Stimulated activated naive CD4-positive, alpha-beta T cell treated with Interleukin-2 at 50 U/mL for 16 hours (primary cell): Measurements from ENCODE around the gene TIGD6.
A peak's percentile ranks its signal among the peaks of the same experiment; 100 is the strongest.

Experiments
- DNase-seq: peaks from one replicate; lab custom pipeline; 2025; lab: John Stamatoyannopoulos, UW

TIGD6 gene

DNA sequence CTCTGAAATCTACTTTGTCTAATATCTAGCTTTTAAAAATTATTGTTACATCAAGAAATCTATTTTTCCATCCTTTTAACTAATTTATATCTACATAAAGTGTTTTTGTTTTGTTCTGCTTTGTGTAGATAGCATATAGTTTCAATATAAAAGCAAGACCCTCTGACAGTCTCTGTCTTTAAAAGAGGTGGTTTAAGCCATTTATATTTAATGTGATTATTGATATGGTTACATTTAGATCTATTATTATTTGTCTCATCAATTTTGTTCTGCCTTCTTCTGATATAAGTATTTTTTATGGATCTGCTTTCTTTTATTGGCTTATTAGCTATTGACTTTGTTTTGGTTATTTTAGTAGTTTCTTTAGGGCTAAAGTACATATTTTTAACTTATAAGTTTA lies 16.1 kb upstream of the TIGD6 start:
- DNase-seq: no peak

GRCh38 chr5:150015415-150015814 lies 15.0 kb upstream of the TIGD6 start:
- DNase-seq: no peak

GRCh38 chr5:150014456-150014855 lies 14.0 kb upstream of the TIGD6 start:
- DNase-seq: no peak

DNA sequence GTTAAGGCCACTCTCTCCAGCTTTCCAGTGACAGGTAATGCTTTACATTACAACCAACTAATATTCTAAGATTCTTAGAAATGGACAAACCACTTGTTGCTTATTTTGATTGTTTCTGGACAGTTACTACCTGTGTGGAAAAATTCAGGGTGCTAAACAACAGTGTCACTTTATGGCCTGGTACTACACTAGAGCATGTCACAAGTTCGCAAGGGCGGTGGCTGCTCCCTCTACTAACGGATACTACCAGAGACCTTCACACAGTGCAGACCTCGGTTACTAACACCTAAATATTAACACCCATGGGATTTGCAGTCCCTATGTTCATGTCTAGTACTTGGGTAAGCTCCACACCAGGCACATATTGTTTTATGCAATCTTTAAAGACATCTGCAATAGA lies 13.5 kb upstream of the TIGD6 start:
- DNase-seq: no peak

DNA sequence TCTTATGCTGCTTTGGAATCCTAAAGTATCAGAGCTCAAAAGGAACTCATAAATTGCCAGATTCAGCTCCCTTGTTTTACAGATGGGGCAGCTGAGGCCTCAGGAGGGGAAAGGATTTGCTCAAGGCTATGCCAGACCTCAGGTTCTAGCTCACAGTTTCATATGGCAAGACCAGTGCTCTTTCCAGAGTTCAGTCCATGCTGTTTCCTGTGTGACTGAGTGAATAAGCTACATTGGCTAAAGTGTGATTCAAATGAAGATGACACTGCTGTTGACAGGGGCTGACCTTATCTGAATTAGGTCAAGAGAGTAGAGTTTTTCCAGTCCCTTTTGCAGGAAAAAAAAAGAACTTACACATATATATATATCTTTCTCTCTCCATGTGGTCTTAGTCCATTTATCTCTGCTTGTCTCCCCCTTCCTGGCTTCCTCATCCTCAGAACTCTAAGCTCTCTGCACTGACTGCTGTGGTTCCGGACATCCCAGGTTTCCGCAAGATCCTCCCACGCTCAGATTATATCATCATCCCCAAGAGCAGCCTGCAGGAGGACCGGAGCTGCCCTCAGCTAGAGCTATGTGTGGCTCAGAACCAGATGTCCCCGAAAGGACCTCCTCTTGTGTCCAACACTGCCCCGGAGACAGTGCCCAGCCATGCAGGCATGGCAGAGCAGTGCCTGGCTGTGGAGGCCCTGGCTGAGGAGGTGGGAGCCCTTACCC lies 9.4 kb upstream of the TIGD6 start:
- no peak for DNase-seq

GRCh38 chr5:150007050-150007449 lies 6.6 kb upstream of the TIGD6 start:
- DNase-seq: no peak

GRCh38 chr5:150006318-150006717 lies 5.9 kb upstream of the TIGD6 start:
- no peak for DNase-seq

- peak; percentile 53 for DNase-seq
Measured at GRCh38 chr5:150001660-150002486, 1.4 kb upstream of the TIGD6 start.

GRCh38 chr5:150000990-150001659 lies 671 bp upstream of the TIGD6 start:
- peak; percentile 32 for DNase-seq

DNA sequence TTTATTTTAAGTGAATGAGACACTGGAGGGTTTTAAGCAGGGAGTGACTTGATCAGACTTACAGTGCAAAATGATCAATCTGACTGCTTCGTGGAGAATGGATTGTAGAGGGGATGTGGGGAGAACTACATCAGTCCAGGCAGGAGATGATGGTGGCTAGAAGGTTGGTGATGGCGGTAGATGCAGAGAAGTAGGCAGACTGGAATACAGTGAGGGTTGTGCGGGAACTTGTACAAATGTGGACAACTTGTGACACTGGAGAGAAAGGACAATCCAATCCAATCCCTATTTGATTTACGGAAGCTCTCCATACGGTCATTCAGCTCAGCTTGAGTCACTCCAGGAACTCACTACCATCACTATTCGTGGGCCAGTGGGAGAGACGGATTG lies 593 bp downstream of the TIGD6 start:
- no peak for DNase-seq

GRCh38 chr5:149999359-149999758 lies 1.1 kb downstream of the TIGD6 start:
- no peak for DNase-seq

DNA sequence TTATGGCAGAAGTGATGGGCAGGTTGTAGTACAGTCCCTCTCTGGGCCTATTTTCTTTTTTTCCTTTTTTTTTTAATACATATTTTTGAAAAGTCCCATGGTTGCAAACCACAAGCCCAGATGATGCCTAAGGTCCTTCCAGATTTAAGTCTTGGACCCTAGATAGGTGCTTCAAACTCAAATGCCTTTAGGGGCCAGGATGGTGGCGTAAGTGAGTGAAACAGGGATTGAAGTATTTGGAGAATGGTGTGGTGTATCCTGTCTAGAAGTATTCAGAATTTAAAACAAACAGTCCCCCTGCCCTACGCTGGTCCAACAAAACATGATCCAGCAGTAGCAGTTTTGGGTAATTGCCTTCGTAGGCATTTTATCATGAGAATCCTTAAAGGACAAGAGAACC lies 2.2 kb downstream of the TIGD6 start:
- no peak for DNase-seq

DNA sequence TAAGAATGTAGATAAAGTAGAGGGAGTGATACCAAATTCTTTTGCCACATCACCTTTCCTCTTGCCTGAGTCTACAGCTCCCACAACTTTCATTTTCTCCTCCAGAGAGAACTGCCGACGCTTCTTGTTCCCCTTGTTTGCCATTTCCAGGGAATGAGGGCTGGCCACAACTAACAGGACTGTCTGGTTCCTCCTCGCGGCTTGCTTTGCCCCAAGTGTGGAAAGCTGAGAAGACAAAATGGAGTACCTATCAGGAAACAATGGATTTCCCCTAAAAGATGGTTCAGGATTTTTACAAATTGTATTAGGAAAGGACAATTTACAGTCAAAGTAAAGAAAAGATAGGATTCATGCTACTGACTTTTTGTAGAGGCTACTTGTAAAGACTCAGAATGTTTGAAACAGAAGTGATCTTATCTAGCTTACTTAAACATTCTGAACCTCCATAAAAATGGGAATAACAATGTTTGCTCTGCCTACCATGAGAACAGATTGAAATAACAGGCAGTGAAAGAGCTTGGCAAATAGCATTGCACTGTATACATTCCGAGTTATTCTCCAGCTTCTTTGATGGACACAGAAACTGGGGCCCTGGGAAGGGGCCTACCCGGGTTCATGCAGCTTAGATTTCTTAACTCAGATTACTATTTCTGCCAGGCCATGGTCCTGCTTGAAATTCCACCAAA lies 4.1 kb downstream of the TIGD6 start:
- no peak for DNase-seq

- DNase-seq: no peak
Measured at GRCh38 chr5:149995385-149996204, 4.9 kb downstream of the TIGD6 start.

DNA sequence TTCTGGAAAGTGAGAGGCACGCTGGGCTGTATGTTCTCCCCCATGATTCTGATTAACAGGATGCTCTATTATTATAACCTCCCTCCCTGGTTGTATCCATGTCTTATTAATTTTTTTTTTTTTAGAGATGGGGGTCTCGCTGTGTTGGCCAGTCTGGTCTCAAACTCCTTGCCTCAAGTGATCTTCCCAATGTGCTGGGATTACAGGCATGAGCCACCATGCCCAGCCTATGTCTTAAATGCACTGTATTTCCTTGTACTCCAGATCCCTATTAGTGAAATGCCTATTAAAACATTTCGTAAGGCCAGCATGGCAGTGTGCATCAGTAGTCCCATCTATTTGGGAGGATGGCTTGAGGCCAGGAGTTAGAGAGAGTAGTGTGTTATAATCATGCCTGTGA lies 7.0 kb downstream of the TIGD6 start:
- no peak for DNase-seq

GRCh38 chr5:149990518-149991376 lies 9.7 kb downstream of the TIGD6 start:
- peak; percentile 54 for DNase-seq

- DNase-seq: no peak
Measured at GRCh38 chr5:149988126-149988525, 12.3 kb downstream of the TIGD6 start.

DNA sequence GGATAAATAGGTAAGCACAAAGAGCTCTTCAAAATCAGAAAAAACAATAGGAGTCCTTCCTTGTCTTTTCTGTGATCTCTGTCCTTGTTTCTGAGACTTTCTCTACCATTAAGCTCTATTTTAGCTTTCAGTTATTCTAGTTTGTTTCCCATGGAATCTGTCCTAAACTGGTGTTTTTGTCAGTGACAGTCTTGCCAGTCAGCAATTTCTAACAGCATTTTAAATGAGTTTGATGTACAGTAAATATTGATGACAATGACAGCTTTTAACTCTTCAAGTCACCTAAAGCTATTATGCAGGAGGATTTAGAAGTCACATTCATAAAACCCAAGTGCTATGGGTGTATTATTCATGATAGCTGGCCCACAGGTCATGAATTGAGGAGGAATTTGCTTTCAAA lies 17.9 kb downstream of the TIGD6 start:
- DNase-seq: no peak

GRCh38 chr5:149981206-149981605 lies 19.2 kb downstream of the TIGD6 start:
- DNase-seq: no peak

GRCh38 chr5:149979896-149980295 lies 20.6 kb downstream of the TIGD6 start:
- DNase-seq: no peak

GRCh38 chr5:149975409-149975808 lies 25.0 kb downstream of the TIGD6 start:
- no peak for DNase-seq
